Neuron (in vitro differentiated cells): ENCODE measurements around the gene SAG.

Experiments used
- H2AFZ ChIP-seq: one replicate; pipeline ENCODE4 v1.6.1; 2013; ENCODE audit warnings: low read depth, mild to moderate bottlenecking, inconsistent platforms, low read length, moderate library complexity
- H3K27me3 ChIP-seq: one replicate; pipeline ENCODE4 v1.6.1; 2013; ENCODE audit warnings: low read length; ENCODE audit not compliant: insufficient read depth
- H3K36me3 ChIP-seq: one replicate; pipeline ENCODE4 v1.6.1; 2013; ENCODE audit warnings: low read length; ENCODE audit not compliant: insufficient read depth
- H3K4me1 ChIP-seq: one replicate; pipeline ENCODE4 v1.6.1; 2013; ENCODE audit warnings: low read length; ENCODE audit not compliant: insufficient read depth
- H3K4me3 ChIP-seq: 2 replicates; pipeline ENCODE4 v1.5.1; 2013; ENCODE audit warnings: mild to moderate bottlenecking, low read length, moderate library complexity
- H3K9me3 ChIP-seq: one replicate; pipeline ENCODE4 v1.6.1; 2013; ENCODE audit warnings: low read length

The SAG gene

GRCh38 chr2:233307565-233307964, at the start of gene SAG:
SAG (plus strand) TSS chr2:233307816; CDS start chr2:233309190, 1,374 bp downstream.
- Histone ChIP-seq H3K9me3 (no peaks in the 10 kb centered on the region), H2AFZ (no peak within 1 kb of the TSS), H3K4me1 (no peaks in the 10 kb centered on the region), H3K36me3 (no peaks in the 10 kb centered on the region), H3K4me3 (no peak within 1 kb of the TSS), H3K27me3 (peaks cover 16% of the 10 kb centered on the region)

DNA sequence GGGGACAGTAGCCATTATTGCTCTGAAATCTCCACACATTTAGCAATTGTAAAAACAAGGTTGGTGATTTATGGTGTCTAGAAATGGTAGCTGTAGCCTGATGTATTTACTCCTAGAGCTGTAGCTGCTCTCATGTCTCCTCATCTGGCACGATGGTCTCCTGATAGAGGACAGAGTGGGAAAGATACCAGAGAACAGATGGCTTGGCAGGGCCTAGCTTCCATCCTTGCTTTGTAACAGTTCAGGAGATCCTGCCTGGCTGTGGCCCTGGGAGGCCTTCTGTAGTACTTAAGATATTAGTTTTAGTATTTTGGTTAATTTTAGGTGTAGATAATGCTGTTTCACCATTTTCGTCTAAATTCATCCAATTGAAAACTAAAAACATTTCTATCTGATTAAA, 49.4 kb upstream of the SAG start:
- Histone ChIP-seq H3K4me1 (no peaks in the 10 kb centered on the region), H3K9me3 (no peaks in the 10 kb centered on the region), H3K4me3 (no peak overlapping the region), H2AFZ (no peak overlapping the region), H3K36me3 (peaks cover 59% of the 10 kb centered on the region), H3K27me3 (no peaks in the 10 kb centered on the region)

GRCh38 chr2:233259730-233260129, 47.9 kb upstream of the SAG start:
- H3K4me1 ChIP-seq, result no peaks in the 10 kb centered on the region
- no peaks in the 10 kb centered on the region for H3K9me3 ChIP-seq
- H2AFZ ChIP-seq, result no peak overlapping the region
- no peak overlapping the region for H3K4me3 ChIP-seq
- H3K27me3 ChIP-seq, result no peaks in the 10 kb centered on the region
- H3K36me3 ChIP-seq, result peaks cover 73% of the 10 kb centered on the region

GRCh38 chr2:233260661-233261060, 47.0 kb upstream of the SAG start:
- Histone ChIP-seq H3K4me1 (no peaks in the 10 kb centered on the region), H3K36me3 (peaks cover 76% of the 10 kb centered on the region), H3K27me3 (no peaks in the 10 kb centered on the region), H2AFZ (no peak overlapping the region), H3K9me3 (no peaks in the 10 kb centered on the region), H3K4me3 (no peak overlapping the region)

DNA sequence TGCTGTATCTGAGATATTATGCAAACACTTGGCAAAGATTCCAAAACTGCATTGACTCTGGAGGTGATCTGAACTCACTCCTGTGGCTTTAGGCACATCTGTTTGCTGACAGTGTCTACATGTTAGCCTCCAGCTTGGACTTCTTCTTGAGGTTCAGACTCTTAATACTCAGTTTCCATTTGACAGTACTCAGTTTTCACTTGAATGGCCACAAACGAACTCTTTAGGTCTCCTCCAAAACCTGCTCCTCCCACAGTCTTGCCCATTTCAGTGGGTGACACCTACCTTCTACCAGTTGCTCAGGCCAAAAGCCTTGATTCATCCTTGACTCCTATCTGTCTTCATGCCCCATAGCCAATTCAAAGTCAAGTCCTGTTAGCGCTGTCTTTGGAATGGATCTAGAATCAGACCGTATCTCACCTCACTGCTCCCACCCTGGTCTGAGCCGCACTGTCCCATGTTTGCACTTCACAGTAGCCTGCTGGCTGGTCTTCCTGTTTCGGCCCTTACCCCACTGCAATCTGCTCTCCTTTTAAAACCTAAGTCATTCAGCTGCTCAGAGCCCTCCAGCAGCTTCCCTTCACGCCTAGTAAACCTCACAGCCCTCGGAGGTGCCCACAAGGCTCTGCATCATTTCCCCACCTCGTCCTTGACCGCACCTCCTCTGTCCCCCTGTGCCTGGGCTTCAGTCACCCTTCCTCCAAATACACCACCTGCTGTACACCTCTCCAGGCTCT, 45.6 kb upstream of the SAG start:
- no peaks in the 10 kb centered on the region for H3K27me3 ChIP-seq
- H3K36me3 ChIP-seq, result peaks cover 78% of the 10 kb centered on the region

GRCh38 chr2:233262562-233262961, 45.1 kb upstream of the SAG start:
- H2AFZ ChIP-seq, result no peak overlapping the region
- no peak overlapping the region for H3K4me3 ChIP-seq
- H3K27me3 ChIP-seq, result no peaks in the 10 kb centered on the region
- peaks cover 81% of the 10 kb centered on the region for H3K36me3 ChIP-seq
- H3K4me1 ChIP-seq, result no peaks in the 10 kb centered on the region
- H3K9me3 ChIP-seq, result no peaks in the 10 kb centered on the region

More for the DNA sequence above, 45.6 kb upstream of the SAG start:
- no peak overlapping the region for H2AFZ ChIP-seq
- H3K4me3 ChIP-seq, result no peak overlapping the region
- no peaks in the 10 kb centered on the region for H3K4me1 ChIP-seq
- no peaks in the 10 kb centered on the region for H3K9me3 ChIP-seq

DNA sequence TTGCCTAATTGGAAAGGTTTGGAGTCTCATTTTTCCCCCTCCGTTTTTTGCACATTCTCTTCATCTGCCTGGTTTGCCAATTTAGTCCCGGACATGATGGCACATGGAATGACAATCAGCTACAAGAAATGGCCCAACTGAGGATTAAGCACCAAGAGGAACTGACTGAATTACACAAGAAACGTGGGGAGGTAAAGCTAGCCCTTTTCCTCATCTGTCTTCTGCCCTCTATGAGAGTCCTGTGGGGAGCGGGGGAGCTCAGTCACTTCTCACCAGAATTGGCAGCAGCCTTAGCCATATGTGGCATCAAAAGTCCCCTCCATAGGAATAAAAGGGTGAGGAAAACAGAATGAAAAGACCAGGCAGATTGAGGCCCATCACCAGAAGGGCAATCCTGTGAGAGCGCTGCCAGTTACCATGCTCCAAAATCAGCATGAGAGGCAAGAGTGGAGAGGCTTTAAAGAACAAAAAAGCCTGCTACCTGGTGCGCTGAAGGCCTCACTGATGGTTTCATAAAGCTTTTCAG, 44.5 kb upstream of the SAG start:
- H3K4me1 ChIP-seq, result no peaks in the 10 kb centered on the region
- H3K9me3 ChIP-seq, result no peaks in the 10 kb centered on the region
- H2AFZ ChIP-seq, result no peak overlapping the region
- H3K4me3 ChIP-seq, result no peak overlapping the region
- peaks cover 85% of the 10 kb centered on the region for H3K36me3 ChIP-seq
- H3K27me3 ChIP-seq, result no peaks in the 10 kb centered on the region

- Histone ChIP-seq H2AFZ (no peak overlapping the region), H3K27me3 (no peaks in the 10 kb centered on the region), H3K9me3 (no peaks in the 10 kb centered on the region), H3K36me3 (peaks cover 84% of the 10 kb centered on the region), H3K4me1 (no peaks in the 10 kb centered on the region), H3K4me3 (no peak overlapping the region)
Measured at GRCh38 chr2:233264667-233265066, 42.9 kb upstream of the SAG start.

DNA sequence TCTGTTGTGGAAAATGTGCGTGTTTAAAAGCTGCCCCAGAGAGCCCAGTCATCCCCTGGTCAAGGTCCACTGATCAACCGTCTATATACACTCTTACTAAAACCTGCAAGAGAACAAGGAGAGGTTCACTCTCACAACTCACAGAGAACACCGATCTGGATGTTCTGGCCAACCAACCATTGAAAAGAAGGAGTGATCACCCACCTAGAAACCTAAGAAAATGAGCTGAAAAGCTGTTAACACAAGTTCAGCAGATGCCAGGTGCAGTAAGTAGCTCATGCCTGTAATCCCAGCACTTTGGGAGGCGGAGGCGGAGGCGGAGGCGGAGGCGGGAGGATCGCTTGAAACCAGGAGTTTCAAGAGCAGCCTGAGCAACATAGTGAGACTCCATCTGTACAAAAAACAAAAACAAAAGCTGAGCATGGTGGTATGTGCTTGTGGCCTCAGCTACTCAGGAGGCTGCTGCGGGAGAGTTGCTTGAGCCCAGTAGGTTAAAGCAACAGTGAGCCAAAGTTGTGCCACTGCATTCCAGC, 41.7 kb upstream of the SAG start:
- no peaks in the 10 kb centered on the region for H3K4me1 ChIP-seq
- no peaks in the 10 kb centered on the region for H3K9me3 ChIP-seq
- H3K27me3 ChIP-seq, result no peaks in the 10 kb centered on the region
- H3K4me3 ChIP-seq, result no peak overlapping the region
- peaks cover 87% of the 10 kb centered on the region for H3K36me3 ChIP-seq
- H2AFZ ChIP-seq, result no peak overlapping the region

DNA sequence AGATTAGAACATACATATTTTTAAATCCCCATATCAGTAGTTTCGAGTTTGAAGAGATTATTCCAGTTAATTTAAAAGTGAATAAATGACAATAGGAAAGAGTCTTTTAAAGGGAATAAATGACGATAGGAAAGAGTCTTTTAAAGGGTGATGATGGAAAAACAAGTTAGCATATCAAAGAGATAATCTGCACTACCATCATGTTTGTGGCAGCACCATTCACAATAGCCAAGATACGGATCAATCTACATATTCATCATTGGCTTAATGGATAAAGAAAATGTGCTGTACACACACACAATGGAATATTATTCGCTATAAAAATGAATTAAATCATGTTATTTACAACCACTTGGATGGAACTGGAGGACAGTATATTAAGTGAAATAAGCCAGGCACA, 41.1 kb upstream of the SAG start:
- Histone ChIP-seq H3K4me3 (no peak overlapping the region), H3K9me3 (no peaks in the 10 kb centered on the region), H3K27me3 (no peaks in the 10 kb centered on the region), H3K4me1 (no peaks in the 10 kb centered on the region), H2AFZ (no peak overlapping the region), H3K36me3 (peaks cover 85% of the 10 kb centered on the region)

DNA sequence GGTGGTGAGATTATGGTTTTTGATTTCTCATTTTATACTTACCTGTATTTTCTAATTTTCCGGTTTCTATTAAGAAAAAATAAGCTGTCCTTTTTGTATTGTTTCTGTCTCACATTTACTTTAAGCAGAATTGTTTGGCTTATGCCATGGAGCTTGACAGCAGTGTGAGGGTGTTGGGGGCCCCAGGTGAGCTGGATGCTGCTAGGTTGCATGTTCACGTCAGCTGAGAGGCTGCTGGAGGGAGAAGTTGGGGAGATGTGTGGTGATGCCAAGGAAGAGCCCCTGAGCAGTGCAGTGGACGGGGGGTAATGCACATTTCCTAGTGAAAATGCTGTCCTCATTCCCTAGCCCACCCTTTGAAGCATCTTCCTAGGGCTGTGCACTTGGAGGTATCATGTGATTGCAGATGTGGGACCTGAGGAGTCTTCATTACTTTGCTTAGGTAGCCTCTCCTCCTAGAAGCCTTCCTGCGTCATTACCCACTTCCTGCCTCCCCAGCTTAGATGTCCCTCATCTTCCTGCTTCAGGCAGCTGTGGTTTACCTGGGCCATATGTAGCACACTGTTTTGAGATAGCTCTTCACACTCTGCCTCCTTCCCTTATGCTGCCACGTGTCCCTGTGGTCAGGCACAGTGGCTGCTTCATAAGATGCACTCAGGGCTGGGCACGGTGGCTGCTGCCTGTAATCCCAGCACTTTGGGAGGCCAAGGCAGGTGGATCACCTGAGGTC, 39.9 kb upstream of the SAG start:
- Histone ChIP-seq H3K9me3 (no peaks in the 10 kb centered on the region), H3K4me1 (no peaks in the 10 kb centered on the region), H3K36me3 (peaks cover 85% of the 10 kb centered on the region), H3K4me3 (no peak overlapping the region), H2AFZ (no peak overlapping the region), H3K27me3 (no peaks in the 10 kb centered on the region)

DNA sequence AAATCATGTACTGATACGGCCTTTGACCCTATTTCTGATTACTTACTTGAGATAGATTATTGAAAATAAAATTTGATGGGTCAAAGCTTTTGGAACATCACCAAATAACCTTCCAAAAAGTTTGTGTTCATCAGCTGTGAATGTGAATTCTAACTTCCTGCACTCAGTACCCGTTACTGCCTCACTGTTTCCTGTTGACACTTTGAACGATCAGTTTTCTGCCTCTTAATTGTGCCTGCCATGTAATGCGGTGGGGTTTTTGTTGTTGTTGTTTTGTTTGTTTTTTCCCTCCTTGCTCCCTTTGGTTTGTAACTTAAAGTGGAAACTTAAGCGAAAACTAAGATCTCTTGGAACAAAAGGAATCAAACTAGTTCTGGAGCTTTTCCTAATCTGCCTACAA, 37.2 kb upstream of the SAG start:
- no peak overlapping the region for H2AFZ ChIP-seq
- peaks cover 89% of the 10 kb centered on the region for H3K36me3 ChIP-seq
- no peaks in the 10 kb centered on the region for H3K27me3 ChIP-seq
- no peaks in the 10 kb centered on the region for H3K4me1 ChIP-seq
- no peaks in the 10 kb centered on the region for H3K9me3 ChIP-seq
- H3K4me3 ChIP-seq, result no peak overlapping the region

DNA sequence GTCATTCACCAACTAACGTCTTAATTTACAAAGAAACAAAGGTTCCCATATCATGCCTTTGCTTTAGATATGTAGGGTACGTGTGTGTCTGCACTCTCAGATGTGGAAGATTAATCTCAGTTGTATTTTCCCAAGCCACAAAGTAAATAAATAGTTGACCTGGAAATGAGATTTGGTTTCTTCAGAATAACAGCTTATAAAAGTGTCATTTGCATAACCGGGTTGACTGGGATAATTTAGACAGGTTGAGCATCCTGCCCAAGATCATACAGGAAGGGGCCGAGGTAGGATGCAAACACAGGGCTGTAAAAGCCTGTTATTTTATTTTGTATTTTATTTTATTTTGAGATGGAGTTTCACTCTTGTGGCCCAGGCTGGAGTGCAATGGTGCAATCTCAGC, 36.7 kb upstream of the SAG start:
- Histone ChIP-seq H3K9me3 (no peaks in the 10 kb centered on the region), H3K4me1 (no peaks in the 10 kb centered on the region), H3K27me3 (no peaks in the 10 kb centered on the region), H2AFZ (no peak overlapping the region), H3K4me3 (no peak overlapping the region), H3K36me3 (peaks cover 91% of the 10 kb centered on the region)
